Measurements from ENCODE around the gene ADORA1.

The ADORA1 gene

DNA sequence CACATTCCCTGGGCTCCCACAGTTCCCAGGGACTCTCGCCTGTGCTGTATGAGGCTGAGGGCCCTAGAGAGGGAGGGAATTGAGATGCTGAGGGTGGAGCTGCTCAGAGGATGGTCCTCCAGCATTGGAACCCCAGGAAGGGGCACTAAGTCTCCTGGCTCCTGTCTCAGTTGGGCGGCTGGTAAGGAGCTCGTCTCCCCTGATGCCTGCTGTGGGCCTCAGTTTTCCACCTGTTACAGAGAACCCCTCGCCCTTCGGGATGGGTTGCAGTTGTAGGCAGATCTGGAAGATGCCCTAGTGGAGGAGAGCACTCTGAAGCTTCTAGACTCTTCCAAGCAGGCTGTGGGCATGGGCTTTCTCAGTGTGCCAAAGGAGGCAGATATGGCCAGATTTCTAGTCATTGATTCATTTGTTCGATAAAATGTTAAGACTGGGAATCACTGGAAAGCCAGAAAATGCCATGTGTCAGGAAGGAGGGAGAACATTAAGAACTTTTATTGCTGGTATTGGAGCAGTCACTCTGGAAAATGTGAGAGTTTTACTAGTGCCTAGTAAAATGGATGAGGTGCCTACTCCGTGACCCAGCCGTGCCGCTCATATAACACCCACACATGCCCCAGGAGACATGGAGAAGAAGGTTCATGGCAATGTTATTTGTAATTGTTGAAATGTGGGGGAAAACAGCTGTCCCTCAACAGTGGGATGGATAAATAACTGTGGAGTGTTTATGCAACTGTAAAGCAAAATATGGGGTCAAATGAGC lies 48.9 kb downstream of the ADORA1 start:
- TF ChIP-seq, protein P1, sequence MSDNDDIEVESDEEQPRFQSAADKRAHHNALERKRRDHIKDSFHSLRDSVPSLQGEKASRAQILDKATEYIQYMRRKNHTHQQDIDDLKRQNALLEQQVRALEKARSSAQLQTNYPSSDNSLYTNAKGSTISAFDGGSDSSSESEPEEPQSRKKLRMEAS (IDR thresholded peaks at IDR 0.05): no peak
- no peak for TF ChIP-seq EP300 (IDR thresholded peaks at IDR 0.05; ENCODE audit: borderline replicate concordance)
- TF ChIP-seq, protein P2, sequence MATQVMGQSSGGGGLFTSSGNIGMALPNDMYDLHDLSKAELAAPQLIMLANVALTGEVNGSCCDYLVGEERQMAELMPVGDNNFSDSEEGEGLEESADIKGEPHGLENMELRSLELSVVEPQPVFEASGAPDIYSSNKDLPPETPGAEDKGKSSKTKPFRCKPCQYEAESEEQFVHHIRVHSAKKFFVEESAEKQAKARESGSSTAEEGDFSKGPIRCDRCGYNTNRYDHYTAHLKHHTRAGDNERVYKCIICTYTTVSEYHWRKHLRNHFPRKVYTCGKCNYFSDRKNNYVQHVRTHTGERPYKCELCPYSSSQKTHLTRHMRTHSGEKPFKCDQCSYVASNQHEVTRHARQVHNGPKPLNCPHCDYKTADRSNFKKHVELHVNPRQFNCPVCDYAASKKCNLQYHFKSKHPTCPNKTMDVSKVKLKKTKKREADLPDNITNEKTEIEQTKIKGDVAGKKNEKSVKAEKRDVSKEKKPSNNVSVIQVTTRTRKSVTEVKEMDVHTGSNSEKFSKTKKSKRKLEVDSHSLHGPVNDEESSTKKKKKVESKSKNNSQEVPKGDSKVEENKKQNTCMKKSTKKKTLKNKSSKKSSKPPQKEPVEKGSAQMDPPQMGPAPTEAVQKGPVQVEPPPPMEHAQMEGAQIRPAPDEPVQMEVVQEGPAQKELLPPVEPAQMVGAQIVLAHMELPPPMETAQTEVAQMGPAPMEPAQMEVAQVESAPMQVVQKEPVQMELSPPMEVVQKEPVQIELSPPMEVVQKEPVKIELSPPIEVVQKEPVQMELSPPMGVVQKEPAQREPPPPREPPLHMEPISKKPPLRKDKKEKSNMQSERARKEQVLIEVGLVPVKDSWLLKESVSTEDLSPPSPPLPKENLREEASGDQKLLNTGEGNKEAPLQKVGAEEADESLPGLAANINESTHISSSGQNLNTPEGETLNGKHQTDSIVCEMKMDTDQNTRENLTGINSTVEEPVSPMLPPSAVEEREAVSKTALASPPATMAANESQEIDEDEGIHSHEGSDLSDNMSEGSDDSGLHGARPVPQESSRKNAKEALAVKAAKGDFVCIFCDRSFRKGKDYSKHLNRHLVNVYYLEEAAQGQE (IDR thresholded peaks at IDR 0.05; ENCODE audit: low read depth): no peak
- TF ChIP-seq CREB1 (IDR thresholded peaks at IDR 0.05; ENCODE audit: low read depth): no peak
- no peak for TF ChIP-seq TAF1 (IDR thresholded peaks at IDR 0.05; ENCODE audit: low read depth)
- TF ChIP-seq ZBTB7A (IDR thresholded peaks at IDR 0.05; ENCODE audit: low read depth): no peak
- TF ChIP-seq TCF12 (IDR thresholded peaks at IDR 0.05; ENCODE audit: low read depth): no peak
- TF ChIP-seq CEBPB (IDR thresholded peaks at IDR 0.05): no peak
- TF ChIP-seq EGR1 (IDR thresholded peaks at IDR 0.05): no peak
- TF ChIP-seq RAD21 (IDR thresholded peaks at IDR 0.05; ENCODE audit: low read depth): no peak

DNA sequence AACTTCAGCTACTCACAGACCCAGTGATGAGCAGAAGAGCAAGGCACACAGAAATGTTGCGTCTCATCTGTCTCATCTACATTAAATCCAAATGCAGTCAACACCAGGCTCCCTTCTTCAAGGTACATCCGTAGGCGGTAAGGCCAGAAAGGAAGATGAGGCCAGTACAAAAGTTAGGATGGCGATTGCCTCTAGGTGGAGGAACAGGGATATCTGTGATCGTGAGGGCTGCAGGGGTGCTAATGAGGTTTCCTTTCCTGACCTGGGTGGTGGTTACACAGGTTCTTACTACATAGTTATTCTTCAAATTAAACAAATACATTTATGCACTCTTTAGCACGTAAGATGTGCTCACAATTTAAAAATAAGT lies 49.5 kb downstream of the ADORA1 start:
- TF ChIP-seq TAF1 (IDR thresholded peaks at IDR 0.05; ENCODE audit: low read depth): no peak
- TF ChIP-seq EP300 (IDR thresholded peaks at IDR 0.05; ENCODE audit: borderline replicate concordance): no peak
- TF ChIP-seq, protein P1 (IDR thresholded peaks at IDR 0.05): no peak
- TF ChIP-seq, protein P3, sequence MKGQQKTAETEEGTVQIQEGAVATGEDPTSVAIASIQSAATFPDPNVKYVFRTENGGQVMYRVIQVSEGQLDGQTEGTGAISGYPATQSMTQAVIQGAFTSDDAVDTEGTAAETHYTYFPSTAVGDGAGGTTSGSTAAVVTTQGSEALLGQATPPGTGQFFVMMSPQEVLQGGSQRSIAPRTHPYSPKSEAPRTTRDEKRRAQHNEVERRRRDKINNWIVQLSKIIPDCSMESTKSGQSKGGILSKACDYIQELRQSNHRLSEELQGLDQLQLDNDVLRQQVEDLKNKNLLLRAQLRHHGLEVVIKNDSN (IDR thresholded peaks at IDR 0.05): no peak
- TF ChIP-seq ZBTB7A (IDR thresholded peaks at IDR 0.05; ENCODE audit: low read depth): no peak
- TF ChIP-seq EGR1 (IDR thresholded peaks at IDR 0.05): no peak
- TF ChIP-seq TCF12 (IDR thresholded peaks at IDR 0.05; ENCODE audit: low read depth): no peak
- TF ChIP-seq, protein P2 (IDR thresholded peaks at IDR 0.05; ENCODE audit: low read depth): no peak
- no peak for TF ChIP-seq RAD21 (IDR thresholded peaks at IDR 0.05; ENCODE audit: low read depth)

DNA sequence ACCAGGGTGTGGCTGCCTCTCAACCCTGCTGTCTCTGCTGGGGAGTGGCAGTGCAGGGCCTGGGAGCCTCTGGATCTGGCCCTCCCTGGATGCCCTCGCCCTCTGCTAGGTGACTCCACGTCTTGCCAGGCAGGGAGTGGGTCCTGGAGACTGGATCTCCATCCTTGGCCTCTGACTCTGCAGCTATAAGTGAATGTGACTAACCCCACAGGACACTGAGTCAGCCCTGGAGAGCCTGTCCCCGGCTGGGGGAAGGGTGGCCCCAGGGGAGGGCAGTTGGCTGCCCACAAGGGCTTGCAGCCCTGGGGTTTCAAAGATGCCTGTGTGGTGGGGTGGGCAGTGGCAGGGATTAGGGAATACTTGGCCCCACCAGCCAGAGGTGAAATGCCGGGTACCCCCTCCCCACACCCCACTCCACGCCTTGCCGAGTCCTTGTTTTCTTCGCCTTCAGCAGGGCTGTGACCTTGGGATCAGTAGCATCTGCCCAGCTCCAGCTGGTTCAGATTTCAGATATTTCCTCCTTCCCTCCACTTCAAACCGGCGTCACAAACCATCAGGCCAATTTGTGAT lies 50.0 kb downstream of the ADORA1 start:
- TF ChIP-seq TAF1 (IDR thresholded peaks at IDR 0.05; ENCODE audit: low read depth): no peak
- no peak for TF ChIP-seq YY1 (IDR thresholded peaks at IDR 0.05; ENCODE audit: low read depth)
- TF ChIP-seq NFIC (IDR thresholded peaks at IDR 0.05): no peak

DNA sequence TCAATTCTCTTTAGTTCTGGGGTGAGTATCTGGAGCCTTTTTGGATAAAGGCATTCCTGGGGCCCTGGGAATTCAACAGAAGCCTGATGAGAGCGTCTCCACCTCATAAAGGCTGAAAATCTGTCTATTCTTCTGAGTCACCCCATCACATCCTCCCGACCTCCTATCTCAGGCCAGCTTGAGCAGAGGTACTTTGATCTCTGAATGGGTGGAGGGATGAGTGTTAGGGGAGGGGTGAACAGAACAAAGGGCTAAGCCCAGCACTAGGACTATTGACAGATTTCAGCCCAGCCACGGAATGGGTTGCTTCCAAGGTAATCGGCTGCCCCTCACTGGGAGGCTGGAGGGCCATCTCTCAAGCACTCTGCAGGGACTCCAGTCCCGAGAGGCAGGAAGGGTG lies 50.6 kb downstream of the ADORA1 start:
- TF ChIP-seq, protein P1 (IDR thresholded peaks at IDR 0.05): no peak
- no peak for TF ChIP-seq TEAD4 (IDR thresholded peaks at IDR 0.05)
- TF ChIP-seq, protein P3 (IDR thresholded peaks at IDR 0.05): no peak
- TF ChIP-seq RAD21 (IDR thresholded peaks at IDR 0.05; ENCODE audit: low read depth): no peak
- no peak for TF ChIP-seq YY1 (IDR thresholded peaks at IDR 0.05; ENCODE audit: low read depth)
- no peak for TF ChIP-seq EP300 (IDR thresholded peaks at IDR 0.05; ENCODE audit: borderline replicate concordance)
- no peak for TF ChIP-seq TAF1 (IDR thresholded peaks at IDR 0.05; ENCODE audit: low read depth)
- TF ChIP-seq NFIC (IDR thresholded peaks at IDR 0.05): no peak
- no peak for TF ChIP-seq ZBTB7A (IDR thresholded peaks at IDR 0.05; ENCODE audit: low read depth)
- no peak for TF ChIP-seq CEBPB (IDR thresholded peaks at IDR 0.05)
- TF ChIP-seq, protein P2 (IDR thresholded peaks at IDR 0.05; ENCODE audit: low read depth): no peak
- no peak for TF ChIP-seq EGR1 (IDR thresholded peaks at IDR 0.05)
- TF ChIP-seq TCF12 (IDR thresholded peaks at IDR 0.05; ENCODE audit: low read depth): no peak
- TF ChIP-seq CREB1 (IDR thresholded peaks at IDR 0.05; ENCODE audit: low read depth): no peak
- TF ChIP-seq FOXM1 (IDR thresholded peaks at IDR 0.05; ENCODE audit: borderline replicate concordance, low read depth): no peak

Measured in Ishikawa (cell line).